ENCODE data around the gene MIPEP. TPM values are rescaled to one million over a fixed set of nuclear protein-coding genes. Genes with fewer than 3 reads are reported as not detected.

MIPEP gene
- total RNA-seq, 1 experiment from 2014 or later: 25.4 TPM

GRCh38 chr13:23842406-23842805 lies 46.8 kb downstream of the MIPEP start:
- intact Hi-C loops (cut with micrococcal nuclease; ENCODE audit: unreplicated experiment): no loop called here
- CTCF ChIA-PET: no interaction called here
- TF ChIP-seq EZH2 (IDR thresholded peaks at IDR 0.05; ENCODE audit: borderline replicate concordance, low read depth, low read length, poor library complexity, severe bottlenecking) (no peak), CTCF (conservative IDR thresholded peaks at IDR 0.05; ENCODE audit: low read depth, low read length) (no peak)

GRCh38 chr13:23833733-23834611 lies 55.2 kb downstream of the MIPEP start:
- TF ChIP-seq EZH2 (IDR thresholded peaks at IDR 0.05; ENCODE audit: borderline replicate concordance, low read depth, low read length, poor library complexity, severe bottlenecking) (no peak), CTCF (conservative IDR thresholded peaks at IDR 0.05; ENCODE audit: low read depth, low read length) (no peak)
- CTCF ChIA-PET: no interaction called here
- intact Hi-C loops (cut with micrococcal nuclease; ENCODE audit: unreplicated experiment): no loop called here
- Histone ChIP-seq H3K27ac (ENCODE audit: low read depth, low read length, poor library complexity, severe bottlenecking) (no peak overlapping the region), H3K27me3 (replicated peaks; ENCODE audit: insufficient read depth, low read depth, low read length, poor library complexity) (no peaks in the 10 kb centered on the region), H3K36me3 (ENCODE audit: insufficient read depth, low read length, poor library complexity, severe bottlenecking) (no peaks in the 10 kb centered on the region), H3K4me1 (ENCODE audit: insufficient read depth, low read length, poor library complexity, severe bottlenecking) (no peaks in the 10 kb centered on the region), H3K4me3 (ENCODE audit: low read depth, low read length, poor library complexity, severe bottlenecking) (no peak overlapping the region), H3K9me3 (ENCODE audit: low read depth, low read length, poor library complexity, severe bottlenecking) (no peaks in the 10 kb centered on the region)
- no TSS peak for BruUV-seq (replicated peaks)
- POLR2A ChIA-PET (ENCODE audit: low non-redundant PET): no interaction called here
- DNase-seq (ENCODE audit: low spot score): no peak

More at GRCh38 chr13:23842406-23842805, 46.8 kb downstream of the MIPEP start:
- H3K9me3 ChIP-seq (ENCODE audit: low read depth, low read length, poor library complexity, severe bottlenecking): no peaks in the 10 kb centered on the region
- no peaks in the 10 kb centered on the region for H3K4me1 ChIP-seq (ENCODE audit: insufficient read depth, low read length, poor library complexity, severe bottlenecking)
- no peak overlapping the region for H3K4me3 ChIP-seq (ENCODE audit: low read depth, low read length, poor library complexity, severe bottlenecking)
- no TSS peak for BruUV-seq (replicated peaks)
- no peak overlapping the region for H3K27ac ChIP-seq (ENCODE audit: low read depth, low read length, poor library complexity, severe bottlenecking)
- no peak for DNase-seq (ENCODE audit: low spot score)
- H3K36me3 ChIP-seq (ENCODE audit: insufficient read depth, low read length, poor library complexity, severe bottlenecking): no peaks in the 10 kb centered on the region
- POLR2A ChIA-PET (ENCODE audit: low non-redundant PET): no interaction called here
- no peaks in the 10 kb centered on the region for H3K27me3 ChIP-seq (replicated peaks; ENCODE audit: insufficient read depth, low read depth, low read length, poor library complexity)

GRCh38 chr13:23828866-23829265 lies 60.3 kb downstream of the MIPEP start:
- CTCF ChIA-PET: no interaction called here
- no peak for DNase-seq (ENCODE audit: low spot score)
- H3K36me3 ChIP-seq (ENCODE audit: insufficient read depth, low read length, poor library complexity, severe bottlenecking): no peaks in the 10 kb centered on the region
- H3K27me3 ChIP-seq (replicated peaks; ENCODE audit: insufficient read depth, low read depth, low read length, poor library complexity): no peaks in the 10 kb centered on the region
- intact Hi-C loops (cut with micrococcal nuclease; ENCODE audit: unreplicated experiment): no loop called here
- no peaks in the 10 kb centered on the region for H3K4me1 ChIP-seq (ENCODE audit: insufficient read depth, low read length, poor library complexity, severe bottlenecking)
- BruUV-seq (replicated peaks): no TSS peak
- POLR2A ChIA-PET (ENCODE audit: low non-redundant PET): no interaction called here
- no peak for TF ChIP-seq CTCF (conservative IDR thresholded peaks at IDR 0.05; ENCODE audit: low read depth, low read length)
- TF ChIP-seq EZH2 (IDR thresholded peaks at IDR 0.05; ENCODE audit: borderline replicate concordance, low read depth, low read length, poor library complexity, severe bottlenecking): no peak
- no peaks in the 10 kb centered on the region for H3K9me3 ChIP-seq (ENCODE audit: low read depth, low read length, poor library complexity, severe bottlenecking)
- H3K4me3 ChIP-seq (ENCODE audit: low read depth, low read length, poor library complexity, severe bottlenecking): no peak overlapping the region
- H3K27ac ChIP-seq (ENCODE audit: low read depth, low read length, poor library complexity, severe bottlenecking): no peak overlapping the region
